K562 (cell line): ENCODE data around the gene TRIO. TPM values are rescaled to one million over a fixed set of nuclear protein-coding genes. Genes with fewer than 3 reads are reported as not detected.

ENCODE experiments used
- ATAC-seq: fragments of 200-7000 bp; cut with Tn5 transposase; 3 replicates; pipeline ENCODE4 v1.9.1; 2020; ENCODE audit warnings: moderate library complexity
- BruUV-seq: library from RNA; stranded (reverse); fragments of 400-500 nt; replicated peaks from 2 replicates; lab custom pipeline; 2021; lab: Mats Ljungman, UMichigan
- CTCF ChIA-PET: fragments of 300-600 bp; formaldehyde crosslinking; extraction: SDS; loops from one replicate; lab custom pipeline; 2021; ENCODE audit warnings: low intra/inter-chr PET ratio; lab: Yijun Ruan, JAX
- POLR2A ChIA-PET: fragments of 300-600, 350-650 bp; sonication (Branson Sonifier 250); formaldehyde crosslinking; extraction: SDS; loops from one replicate; lab custom pipeline; 2021; ENCODE audit warnings: antibody characterized with exemption, inconsistent platforms; lab: Yijun Ruan, JAX
- DNase-seq, 4 experiments: peaks; one replicate each; pipeline versions ENCODE4 v3.0.0 to v3.0.0-alpha.2; 2011 to 2018; ENCODE audit warnings: low spot score in 3 of 4, mixed read lengths in 3 of 4; ENCODE audit errors: extremely low read depth in 1 of 4
- FAIRE-seq: peaks from 2 replicates; lab custom pipeline; 2011; peaks lifted over from hg19 to GRCh38; lab: Jason Lieb, UNC
- H2AFZ ChIP-seq: 2 replicates; pipeline ENCODE4 v1.6.0; 2011; ENCODE audit warnings: low read depth, low read length, control low read depth, inconsistent platforms
- H3K27ac ChIP-seq: fragments of 200-600 bp; 3 replicates; pipeline ENCODE4 v1.8.0; 2011; ENCODE audit warnings: low read depth, mild to moderate bottlenecking, control low read depth, inconsistent platforms, low read length, moderate library complexity, mixed read lengths; ENCODE audit errors: extremely low read depth
- H3K27me3 ChIP-seq, 2 experiments: fragments of 300-600 bp in 1 of 2; 2 replicates in 1 of 2; 3 replicates in 1 of 2; pipeline versions ENCODE4 v1.6.0 to v1.8.0; 2011; ENCODE audit warnings: inconsistent platforms in 2 of 2, low read length in 2 of 2, mild to moderate bottlenecking in 1 of 2, mixed read lengths in 1 of 2, moderate library complexity in 1 of 2; ENCODE audit not compliant: control insufficient read depth in 2 of 2, insufficient read depth in 2 of 2
- H3K36me3 ChIP-seq: fragments of 300-600 bp; 3 replicates; pipeline ENCODE4 v1.8.0; 2011; ENCODE audit warnings: mild to moderate bottlenecking, low read length, inconsistent platforms; ENCODE audit not compliant: control insufficient read depth, insufficient read depth
- H3K4me1 ChIP-seq, 2 experiments: fragments of 200-600 bp in 1 of 2; replicated peaks in 1 of 2; 2 replicates in 1 of 2; 3 replicates in 1 of 2; pipeline versions ENCODE4 v1.5.1 to v1.8.0; 2011; ENCODE audit warnings: inconsistent platforms in 2 of 2, low read length in 2 of 2, mild to moderate bottlenecking in 1 of 2, mixed read lengths in 1 of 2, moderate library complexity in 1 of 2; ENCODE audit not compliant: control insufficient read depth in 2 of 2, insufficient read depth in 2 of 2
- H3K4me2 ChIP-seq: 2 replicates; pipeline ENCODE4 v1.6.1; 2011; ENCODE audit warnings: low read length, control low read depth, inconsistent platforms, mixed read lengths; ENCODE audit not compliant: insufficient read depth
- H3K4me3 ChIP-seq: fragments of 200-600 bp; sonication (generic), shearing (Covaris generic); 2 replicates; pipeline ENCODE4 v1.5.1; 2016; ENCODE audit warnings: control low read depth, inconsistent platforms
- H3K79me2 ChIP-seq: fragments of 200-600 bp; 3 replicates; pipeline ENCODE4 v1.8.0; 2011; ENCODE audit warnings: low read length, inconsistent platforms; ENCODE audit not compliant: control insufficient read depth, insufficient read depth
- H3K9ac ChIP-seq, 2 experiments: 2 replicates each; pipeline versions ENCODE4 v1.6.0 to v1.6.1; 2011; ENCODE audit warnings: low read depth in 2 of 2, low read length in 2 of 2, control low read depth in 1 of 2, inconsistent platforms in 1 of 2, mild to moderate bottlenecking in 1 of 2, mixed read lengths in 1 of 2; ENCODE audit not compliant: insufficient read depth in 1 of 2
- H3K9me1 ChIP-seq: one replicate; pipeline ENCODE4 v1.6.0; 2011; ENCODE audit warnings: inconsistent platforms, mild to moderate bottlenecking, low read length, moderate library complexity; ENCODE audit not compliant: control insufficient read depth, insufficient read depth
- H3K9me3 ChIP-seq: replicated peaks from 2 replicates; pipeline ENCODE4 v1.5.1; 2011; ENCODE audit warnings: low read depth, low read length, inconsistent platforms; ENCODE audit not compliant: control insufficient read depth, insufficient read depth
- H4K20me1 ChIP-seq: replicated peaks from 2 replicates; pipeline ENCODE4 v1.6.1; 2011; ENCODE audit warnings: low read length, inconsistent platforms, mixed read lengths; ENCODE audit not compliant: control insufficient read depth, insufficient read depth
- CAMTA2 ChIP-seq: fragments of 250-450 bp; sonication (Bioruptor Pico); conservative IDR thresholded peaks from 2 replicates; pipeline ENCODE4 v1.5.1; 2022
- CBFA2T3 ChIP-seq: fragments of 450-650 bp; IDR thresholded peaks from 2 replicates; pipeline ENCODE4 v1.6.1; 2017
- CBX1 ChIP-seq: sonication (generic); IDR thresholded peaks from 2 replicates; pipeline ENCODE4 v1.6.1; 2016; ENCODE audit warnings: antibody characterized with exemption, low read depth, mild to moderate bottlenecking
- ETS2 ChIP-seq: IDR thresholded peaks from 2 replicates; pipeline ENCODE4 v1.6.1; 2016; ENCODE audit warnings: borderline replicate concordance, missing genetic modification characterization, mild to moderate bottlenecking, moderate library complexity, missing compliant biosample characterization; ENCODE audit not compliant: poor library complexity, severe bottlenecking
- EZH2 ChIP-seq: IDR thresholded peaks from 2 replicates; pipeline ENCODE4 v1.6.1; 2012; ENCODE audit warnings: low read depth, mild to moderate bottlenecking, inconsistent platforms, low read length, borderline replicate concordance
- KAT7 ChIP-seq: sonication (generic); formaldehyde crosslinking; IDR thresholded peaks from 2 replicates; pipeline ENCODE4 v1.8.0; 2022; ENCODE audit warnings: missing genetic modification reagents, mild to moderate bottlenecking, borderline replicate concordance
- KDM2B ChIP-seq: fragments of 250-450 bp; sonication (Bioruptor Pico); IDR thresholded peaks from 2 replicates; pipeline ENCODE4 v1.8.0; 2021; ENCODE audit warnings: mild to moderate bottlenecking, moderate library complexity
- NBN ChIP-seq: fragments of 450-650 bp; IDR thresholded peaks from 2 replicates; pipeline ENCODE4 v1.6.1; 2016; ENCODE audit warnings: low read depth, mild to moderate bottlenecking
- NCOR1 ChIP-seq: fragments of 450-650 bp; IDR thresholded peaks from 2 replicates; pipeline ENCODE4 v1.6.1; 2016; ENCODE audit warnings: mild to moderate bottlenecking, moderate library complexity
- PHF20 ChIP-seq: fragments of 450-650 bp; IDR thresholded peaks from 2 replicates; pipeline ENCODE4 v1.6.1; 2018; ENCODE audit not compliant: partially characterized antibody
- POLR2A ChIP-seq: fragments of 450-650 bp; conservative IDR thresholded peaks from 2 replicates; pipeline ENCODE4 v1.6.1; 2016
- POU5F1 ChIP-seq: fragments of 150-350 bp; IDR thresholded peaks from 2 replicates; pipeline ENCODE4 v1.6.1; 2014; ENCODE audit warnings: borderline replicate concordance, low read length, low read depth, mild to moderate bottlenecking; ENCODE audit not compliant: partially characterized antibody
- PRMT5 ChIP-seq: sonication (generic); formaldehyde crosslinking; IDR thresholded peaks from 2 replicates; pipeline ENCODE4 v1.5.0; 2020; ENCODE audit warnings: missing genetic modification reagents
- RBM22 ChIP-seq: fragments of 200-400 bp; formaldehyde crosslinking; IDR thresholded peaks from 2 replicates; pipeline ENCODE4 v1.6.1; 2018; ENCODE audit warnings: low read length, low read depth; ENCODE audit not compliant: poor library complexity, severe bottlenecking
- SNAPC5 ChIP-seq: fragments of 250-450 bp; sonication (Bioruptor Pico); IDR thresholded peaks from 2 replicates; pipeline ENCODE4 v1.8.0; 2021; ENCODE audit warnings: moderate library complexity, mild to moderate bottlenecking, inconsistent platforms
- USF2 ChIP-seq: sonication (generic); formaldehyde crosslinking; IDR thresholded peaks from 2 replicates; pipeline ENCODE4 v1.5.0; 2020; ENCODE audit warnings: missing genetic modification reagents
- ZFP1 ChIP-seq: fragments of 450-650 bp; formaldehyde crosslinking; IDR thresholded peaks from 2 replicates; pipeline ENCODE4 v1.4.0; 2020; ENCODE audit warnings: mild to moderate bottlenecking, mixed read lengths
- ZNF165 ChIP-seq: fragments of 250-450 bp; sonication (Bioruptor Pico); IDR thresholded peaks from 2 replicates; pipeline ENCODE4 v1.4.0; 2020; ENCODE audit warnings: borderline replicate concordance
- ZNF277 ChIP-seq: fragments of 250-450 bp; sonication (Bioruptor Pico); IDR thresholded peaks from 2 replicates; pipeline ENCODE4 v1.8.0; 2022; ENCODE audit warnings: inconsistent platforms, mild to moderate bottlenecking, moderate library complexity, borderline replicate concordance
- WGBS: fragments of 100-300 bp; shearing (Covaris generic); methylation state at CpG from one replicate; pipeline ENCODE4 v1.1.6; 2016; ENCODE audit warnings: low coverage, mixed read lengths; ENCODE audit not compliant: insufficient coverage; ENCODE audit errors: missing lambda C conversion rate; 5-methylcytosine and 5-hydroxymethylcytosine counted together
- in situ Hi-C: fragments of 300-500 bp; cut with MboI; formaldehyde crosslinking; loops from 4 replicates; pipeline ENCODE4 v1.15.0; 2018; ENCODE audit warnings: inconsistent platforms, mixed read lengths
- intact Hi-C: fragments of 100-400 bp; cut with micrococcal nuclease; formaldehyde crosslinking; loops from 2 replicates; pipeline ENCODE4 v1.14.2; 2022
- polyA plus RNA-seq, 8 experiments: library from polyadenylated mRNA; depleted of rRNA in 4 of 8; stranded (reverse) in 5 of 8; unstranded in 3 of 8; fragments of >200 nt; fragmentation: Nextera tagmentation in 2 of 8; fragmentation: Illumina TruSeq in 1 of 8; extraction: Ambion mirVana in 2 of 8; extraction: Trizol in 1 of 8; gene quantifications; 2 replicates each; pipeline versions ENCODE4 v1.2.1 to v1.2.3, GENCODE V29; 2011 to 2014; ENCODE audit warnings: inconsistent platforms in 1 of 8, missing spikeins in 1 of 8
- total RNA-seq, 7 experiments: library from RNA; depleted of rRNA in 6 of 7; stranded (reverse); fragments of >200 nt in 6 of 7; fragmentation: Illumina TruSeq in 2 of 7; extraction: Trizol in 2 of 7; gene quantifications; 2 replicates each; pipeline versions ENCODE4 v1.2.1 to v1.2.3, GENCODE V29; 2011 to 2021; ENCODE audit warnings: low replicate concordance in 1 of 7

The TRIO gene
- total and polyA plus RNA-seq, 9 of the 15 experiments (the other 6 are each of a cell fraction or from before 2014, with no cell fraction given): 0.24 to 5.0 (median 1.1) TPM

- POLR2A ChIA-PET: no interaction called here
- intact Hi-C loops: no loop called here
Measured at GRCh38 chr5:14218011-14218410, 74.9 kb downstream of the TRIO start.

More at GRCh38 chr5:14218011-14218410, 74.9 kb downstream of the TRIO start:
- H3K9ac ChIP-seq: no peak overlapping the region
- DNase-seq (no peak), FAIRE-seq (no peak), ATAC-seq (no peak)
- WGBS: 0% methylated on average over 3 of the region's 3 CpGs
- no peaks in the 10 kb centered on the region for H3K36me3 ChIP-seq
- H3K4me1 ChIP-seq: no peaks in the 10 kb centered on the region
- no peak overlapping the region for H2AFZ ChIP-seq
- CTCF ChIA-PET: no interaction called here
- in situ Hi-C loops: no loop called here
- TF ChIP-seq NCOR1 (no peak), ZFP1 (CRISPR knock-in tag) (no peak), PHF20 (no peak), RBM22 (no peak), POLR2A (no peak), USF2 (CRISPR knock-in tag) (no peak), EZH2 (no peak), POU5F1 (no peak), CBFA2T3 (no peak), ZNF277 (CRISPR knock-in tag) (no peak), CAMTA2 (CRISPR knock-in tag) (no peak), KAT7 (no peak), ZNF165 (CRISPR knock-in tag) (no peak), NBN (no peak), PRMT5 (CRISPR knock-in tag) (no peak), CBX1 (no peak), SNAPC5 (CRISPR knock-in tag) (no peak), ETS2 (no peak), KDM2B (no peak)
- no peaks in the 10 kb centered on the region for H3K9me3 ChIP-seq
- H3K27ac ChIP-seq: no peak overlapping the region
- no peak overlapping the region for H3K4me3 ChIP-seq
- BruUV-seq: no TSS peak
- H3K4me2 ChIP-seq: no peak overlapping the region
- H3K9me1 ChIP-seq: no peaks in the 10 kb centered on the region
- no peaks in the 10 kb centered on the region for H4K20me1 ChIP-seq
- H3K27me3 ChIP-seq: peaks cover 17 to 24% of the 10 kb centered on the region in 2 experiments
- no peaks in the 10 kb centered on the region for H3K79me2 ChIP-seq
